Measurements from ENCODE around the gene NR5A2.

Gene NR5A2

DNA sequence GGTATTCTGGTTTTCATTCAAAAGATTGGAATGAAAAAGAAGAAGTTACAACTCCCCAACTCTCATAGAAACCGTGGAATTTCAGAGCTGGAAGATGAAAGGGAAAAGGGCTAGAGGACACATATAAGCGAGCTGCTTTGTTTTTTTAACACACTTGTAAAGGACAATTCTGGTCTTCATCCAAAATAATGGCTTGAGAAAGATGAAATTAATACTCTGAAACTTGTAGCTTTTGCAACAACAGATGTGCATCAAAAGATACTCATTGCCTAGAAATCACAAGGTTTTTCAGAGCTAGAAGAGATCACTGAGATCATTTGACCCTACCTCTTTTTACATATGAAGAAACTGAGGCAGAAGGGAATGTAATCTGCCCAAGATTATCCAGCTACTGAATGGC, 25.6 kb downstream of the NR5A2 start:
- Histone ChIP-seq H2AFZ (ENCODE audit: low read depth) (no peak overlapping the region), H3K27ac (no peak overlapping the region), H3K9ac (no peak overlapping the region), H3K36me3 (ENCODE audit: insufficient read depth) (no peaks in the 10 kb centered on the region), H3K4me2 (no peak overlapping the region), H4K20me1 (ENCODE audit: insufficient read depth) (no peaks in the 10 kb centered on the region), H3K4me3 (IDR thresholded peaks at IDR 0.05; ENCODE audit: insufficient read depth, low read depth, low read length) (no peak overlapping the region), H3K4me1 (ENCODE audit: low read depth, poor library complexity, severe bottlenecking) (no peaks in the 10 kb centered on the region), H3K27me3 (ENCODE audit: insufficient read depth, low read depth) (no peaks in the 10 kb centered on the region), H3K79me2 (ENCODE audit: insufficient read depth, low read depth) (no peaks in the 10 kb centered on the region)
- TF ChIP-seq, protein P1, sequence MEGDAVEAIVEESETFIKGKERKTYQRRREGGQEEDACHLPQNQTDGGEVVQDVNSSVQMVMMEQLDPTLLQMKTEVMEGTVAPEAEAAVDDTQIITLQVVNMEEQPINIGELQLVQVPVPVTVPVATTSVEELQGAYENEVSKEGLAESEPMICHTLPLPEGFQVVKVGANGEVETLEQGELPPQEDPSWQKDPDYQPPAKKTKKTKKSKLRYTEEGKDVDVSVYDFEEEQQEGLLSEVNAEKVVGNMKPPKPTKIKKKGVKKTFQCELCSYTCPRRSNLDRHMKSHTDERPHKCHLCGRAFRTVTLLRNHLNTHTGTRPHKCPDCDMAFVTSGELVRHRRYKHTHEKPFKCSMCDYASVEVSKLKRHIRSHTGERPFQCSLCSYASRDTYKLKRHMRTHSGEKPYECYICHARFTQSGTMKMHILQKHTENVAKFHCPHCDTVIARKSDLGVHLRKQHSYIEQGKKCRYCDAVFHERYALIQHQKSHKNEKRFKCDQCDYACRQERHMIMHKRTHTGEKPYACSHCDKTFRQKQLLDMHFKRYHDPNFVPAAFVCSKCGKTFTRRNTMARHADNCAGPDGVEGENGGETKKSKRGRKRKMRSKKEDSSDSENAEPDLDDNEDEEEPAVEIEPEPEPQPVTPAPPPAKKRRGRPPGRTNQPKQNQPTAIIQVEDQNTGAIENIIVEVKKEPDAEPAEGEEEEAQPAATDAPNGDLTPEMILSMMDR (conservative IDR thresholded peaks at IDR 0.05; ENCODE audit: low read depth, low read length), result no peak

DNA sequence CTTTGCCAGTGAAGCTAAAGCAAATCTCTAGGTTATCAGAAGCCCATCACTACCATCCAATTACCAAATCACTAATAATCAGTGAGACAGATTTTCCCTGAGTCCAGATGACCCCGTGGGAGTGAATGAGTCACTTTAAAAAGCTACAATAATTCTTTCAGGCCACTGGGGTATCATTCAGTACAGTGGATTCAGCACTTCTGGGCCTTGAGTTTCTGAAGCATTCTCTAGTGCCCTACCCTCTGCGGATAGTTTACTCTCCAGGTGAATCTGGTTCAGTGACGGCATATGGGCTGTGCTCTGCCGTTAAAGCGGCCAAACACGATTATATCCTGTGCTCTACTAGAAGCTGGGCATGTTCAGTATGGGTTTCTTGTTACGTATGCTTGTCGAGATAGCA, 26.1 kb downstream of the NR5A2 start:
- TF ChIP-seq, protein P1 (conservative IDR thresholded peaks at IDR 0.05; ENCODE audit: low read depth, low read length), result no peak
- no peaks in the 10 kb centered on the region for H3K27me3 ChIP-seq (ENCODE audit: insufficient read depth, low read depth)
- no peak overlapping the region for H3K4me3 ChIP-seq (IDR thresholded peaks at IDR 0.05; ENCODE audit: insufficient read depth, low read depth, low read length)
- H2AFZ ChIP-seq (ENCODE audit: low read depth), result no peak overlapping the region
- H3K4me1 ChIP-seq (ENCODE audit: low read depth, poor library complexity, severe bottlenecking), result no peaks in the 10 kb centered on the region
- H3K27ac ChIP-seq, result no peak overlapping the region
- no peak overlapping the region for H3K4me2 ChIP-seq
- H3K36me3 ChIP-seq (ENCODE audit: insufficient read depth), result no peaks in the 10 kb centered on the region
- no peaks in the 10 kb centered on the region for H3K79me2 ChIP-seq (ENCODE audit: insufficient read depth, low read depth)
- H4K20me1 ChIP-seq (ENCODE audit: insufficient read depth), result no peaks in the 10 kb centered on the region
- H3K9ac ChIP-seq, result no peak overlapping the region

DNA sequence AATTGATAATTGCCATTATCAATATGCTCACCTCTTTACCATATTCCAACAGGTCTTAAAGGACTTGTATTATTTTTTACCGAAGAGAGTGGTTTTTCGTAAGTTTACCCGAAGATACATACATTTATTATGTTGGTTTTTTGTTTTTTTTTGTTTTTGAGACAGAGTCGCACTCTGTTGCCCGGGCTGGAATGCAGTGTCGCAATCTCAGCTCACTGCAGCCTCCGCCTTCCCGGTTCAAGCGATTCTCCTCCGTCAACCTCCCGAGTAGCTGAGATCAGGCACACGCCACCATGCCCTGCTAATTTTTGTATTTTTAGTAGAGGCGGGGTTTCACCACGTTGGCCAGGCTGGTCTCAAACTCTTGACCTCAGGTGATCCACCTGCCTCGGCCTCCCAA, 30.8 kb downstream of the NR5A2 start:
- no peak overlapping the region for H2AFZ ChIP-seq (ENCODE audit: low read depth)
- H3K4me1 ChIP-seq (ENCODE audit: low read depth, poor library complexity, severe bottlenecking), result no peaks in the 10 kb centered on the region
- H3K27ac ChIP-seq, result no peak overlapping the region
- no peak overlapping the region for H3K9ac ChIP-seq
- TF ChIP-seq, protein P1 (conservative IDR thresholded peaks at IDR 0.05; ENCODE audit: low read depth, low read length), result no peak
- no peaks in the 10 kb centered on the region for H4K20me1 ChIP-seq (ENCODE audit: insufficient read depth)
- H3K36me3 ChIP-seq (ENCODE audit: insufficient read depth), result no peaks in the 10 kb centered on the region
- no peak overlapping the region for H3K4me3 ChIP-seq (IDR thresholded peaks at IDR 0.05; ENCODE audit: insufficient read depth, low read depth, low read length)
- H3K79me2 ChIP-seq (ENCODE audit: insufficient read depth, low read depth), result no peaks in the 10 kb centered on the region
- H3K4me2 ChIP-seq, result no peak overlapping the region
- no peaks in the 10 kb centered on the region for H3K27me3 ChIP-seq (ENCODE audit: insufficient read depth, low read depth)

DNA sequence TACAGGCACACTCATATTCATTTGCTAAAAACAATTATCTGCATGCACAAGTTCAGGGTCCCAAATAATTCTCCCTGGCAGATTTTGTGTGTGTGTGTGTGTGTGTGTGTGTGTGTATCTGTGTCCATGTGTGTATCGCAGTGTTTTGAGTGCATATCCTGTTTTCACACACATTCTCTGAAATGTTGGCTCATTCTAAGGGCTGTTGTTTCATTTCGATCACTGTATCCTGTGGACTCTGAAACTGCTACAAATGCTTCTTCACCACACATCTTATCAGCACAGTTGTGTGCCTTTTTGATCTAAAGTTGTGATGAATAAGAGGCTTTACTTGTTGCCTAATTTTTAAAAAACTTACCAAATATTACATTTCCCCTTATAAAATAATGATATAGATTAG, 34.6 kb downstream of the NR5A2 start:
- H3K27me3 ChIP-seq (ENCODE audit: insufficient read depth, low read depth), result no peaks in the 10 kb centered on the region
- no peaks in the 10 kb centered on the region for H3K36me3 ChIP-seq (ENCODE audit: insufficient read depth)
- TF ChIP-seq, protein P1 (conservative IDR thresholded peaks at IDR 0.05; ENCODE audit: low read depth, low read length), result no peak
- H3K9ac ChIP-seq, result no peak overlapping the region
- no peak overlapping the region for H3K4me2 ChIP-seq
- no peaks in the 10 kb centered on the region for H4K20me1 ChIP-seq (ENCODE audit: insufficient read depth)
- no peaks in the 10 kb centered on the region for H3K4me1 ChIP-seq (ENCODE audit: low read depth, poor library complexity, severe bottlenecking)
- no peak overlapping the region for H3K27ac ChIP-seq
- H2AFZ ChIP-seq (ENCODE audit: low read depth), result no peak overlapping the region
- H3K79me2 ChIP-seq (ENCODE audit: insufficient read depth, low read depth), result no peaks in the 10 kb centered on the region
- no peak overlapping the region for H3K4me3 ChIP-seq (IDR thresholded peaks at IDR 0.05; ENCODE audit: insufficient read depth, low read depth, low read length)

Data from KMS-11 (cell line).